Measurements from ENCODE around the gene DCTPP1. TPM values are rescaled to one million over a fixed set of nuclear protein-coding genes. Genes with fewer than 3 reads are reported as not detected.

DCTPP1 gene
- total and polyA plus RNA-seq, 9 of the 15 experiments (the other 6 are each of a cell fraction or from before 2014, with no cell fraction given) = 45.0 to 132 (median 80.6) TPM

GRCh38 chr16:30445408-30446202 lies 15.8 kb upstream of the DCTPP1 start, which contains the start of gene SEPHS2 (continued):
- TF ChIP-seq ZMIZ1 (IDR thresholded peaks at IDR 0.05; ENCODE audit: low read depth in 2 of 2, low read length in 2 of 2) (peak in 1 of 2 experiments; percentile 95; a peak in 2 of 4 replicates), ZNF586 (CRISPR knock-in tag; conservative IDR thresholded peaks at IDR 0.05) (peak; percentile 73; the same call in 1 of the 2 replicates), CBFB (CRISPR knock-in tag; IDR thresholded peaks at IDR 0.05) (no peak), NEUROD1 (IDR thresholded peaks at IDR 0.05; ENCODE audit: borderline replicate concordance, low read depth, low read length, partially characterized antibody) (peak; percentile 89), ZNF143 (CRISPR knock-in tag; IDR thresholded peaks at IDR 0.05) (no peak), POLR2B (IDR thresholded peaks at IDR 0.05; ENCODE audit: low read depth, partially characterized antibody) (peak; percentile 95), NFATC3 (IDR thresholded peaks at IDR 0.05) (0 out of 2 replicates have a peak, but pooled peaks have one; percentile 68), ZFP30 (CRISPR knock-in tag; IDR thresholded peaks at IDR 0.05; ENCODE audit: borderline replicate concordance) (no peak), VEZF1 (CRISPR knock-in tag; IDR thresholded peaks at IDR 0.05) (peak; percentile 58), KAT2B (IDR thresholded peaks at IDR 0.05; ENCODE audit: low read depth, low read length) (no peak), SREBF2 (CRISPR knock-in tag; IDR thresholded peaks at IDR 0.05) (no peak), ILK (tag; IDR thresholded peaks at IDR 0.05; ENCODE audit: borderline replicate concordance, low read depth) (no peak), SETDB1 (IDR thresholded peaks at IDR 0.05; ENCODE audit: low read length) (no peak), PHB (CRISPR knock-in tag; IDR thresholded peaks at IDR 0.05) (no peak), ZNF76 (CRISPR knock-in tag; IDR thresholded peaks at IDR 0.05; ENCODE audit: borderline replicate concordance) (no peak), PHF8 (IDR thresholded peaks at IDR 0.05; ENCODE audit: borderline replicate concordance, low read length) (peak; percentile 93), MAFG (tag; conservative IDR thresholded peaks at IDR 0.05) (no peak), ZNF165 (CRISPR knock-in tag; IDR thresholded peaks at IDR 0.05; ENCODE audit: borderline replicate concordance) (no peak), ZNF41 (CRISPR knock-in tag; conservative IDR thresholded peaks at IDR 0.05) (no peak), ELF2 (CRISPR knock-in tag; IDR thresholded peaks at IDR 0.05) (peak; percentile 43; the same call in 1 of the 2 replicates), RNF219 (CRISPR knock-in tag; IDR thresholded peaks at IDR 0.05) (no peak), KDM1A (IDR thresholded peaks at IDR 0.05) (no peak)

Measured in K562 (cell line).